ENCODE measurements around the gene TMEM63B. TPM values are rescaled to one million over a fixed set of nuclear protein-coding genes. Genes with fewer than 3 reads are reported as not detected.

Gene TMEM63B
- polyA plus RNA-seq, 3 donors, result 1.3 to 25.7 (median 1.9) TPM

DNA sequence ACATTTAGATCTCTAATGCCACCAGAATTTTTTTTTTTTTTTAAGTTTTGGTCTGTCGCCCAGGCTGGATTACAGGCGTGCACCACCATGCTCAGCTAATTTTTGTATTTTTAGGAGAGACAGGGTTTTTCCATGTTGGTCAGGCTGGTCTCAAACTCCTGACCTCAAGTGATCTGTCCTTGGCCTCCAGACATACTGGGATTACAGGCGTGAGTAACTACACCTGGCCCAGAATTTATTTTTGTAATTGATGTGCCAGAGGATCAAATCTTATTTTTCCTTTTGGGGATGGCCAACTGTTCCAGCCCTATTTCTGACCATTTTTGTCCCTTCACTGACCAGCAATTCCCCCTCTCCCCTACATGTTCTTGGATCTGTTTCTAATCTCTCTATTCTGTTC is 71.3 kb downstream of the TMEM63B start:
- Mint-ChIP-seq H3K27ac (no peak overlapping the region), H3K4me3 (no peak overlapping the region), H3K36me3 (no peaks in the 10 kb centered on the region), H3K27me3 (ENCODE audit: low read depth in 3 of 3) (peaks cover 0 to 2% (median 2%) of the 10 kb centered on the region in 3 donors), H3K9me3 (no peaks in the 10 kb centered on the region), H3K4me1 (no peaks in the 10 kb centered on the region)
- no peak overlapping the region for H3K27ac ChIP-seq (ENCODE audit: low read depth in 1 of 2, low read length in 2 of 2)
- H3K36me3 ChIP-seq (replicated peaks in 1 of 2; ENCODE audit: control insufficient read depth in 1 of 2, insufficient read depth in 2 of 2, low read length in 2 of 2), result no peaks in the 10 kb centered on the region
- H3K9me3 ChIP-seq (replicated peaks in 1 of 2; ENCODE audit: control insufficient read depth in 1 of 2, insufficient read depth in 1 of 2, low read length in 2 of 2), result no peaks in the 10 kb centered on the region
- H4K20me1 ChIP-seq (ENCODE audit: insufficient read depth, low read length), result no peaks in the 10 kb centered on the region
- TF ChIP-seq, protein P1, sequence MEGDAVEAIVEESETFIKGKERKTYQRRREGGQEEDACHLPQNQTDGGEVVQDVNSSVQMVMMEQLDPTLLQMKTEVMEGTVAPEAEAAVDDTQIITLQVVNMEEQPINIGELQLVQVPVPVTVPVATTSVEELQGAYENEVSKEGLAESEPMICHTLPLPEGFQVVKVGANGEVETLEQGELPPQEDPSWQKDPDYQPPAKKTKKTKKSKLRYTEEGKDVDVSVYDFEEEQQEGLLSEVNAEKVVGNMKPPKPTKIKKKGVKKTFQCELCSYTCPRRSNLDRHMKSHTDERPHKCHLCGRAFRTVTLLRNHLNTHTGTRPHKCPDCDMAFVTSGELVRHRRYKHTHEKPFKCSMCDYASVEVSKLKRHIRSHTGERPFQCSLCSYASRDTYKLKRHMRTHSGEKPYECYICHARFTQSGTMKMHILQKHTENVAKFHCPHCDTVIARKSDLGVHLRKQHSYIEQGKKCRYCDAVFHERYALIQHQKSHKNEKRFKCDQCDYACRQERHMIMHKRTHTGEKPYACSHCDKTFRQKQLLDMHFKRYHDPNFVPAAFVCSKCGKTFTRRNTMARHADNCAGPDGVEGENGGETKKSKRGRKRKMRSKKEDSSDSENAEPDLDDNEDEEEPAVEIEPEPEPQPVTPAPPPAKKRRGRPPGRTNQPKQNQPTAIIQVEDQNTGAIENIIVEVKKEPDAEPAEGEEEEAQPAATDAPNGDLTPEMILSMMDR (IDR thresholded peaks at IDR 0.05), result no peak
- no peaks in the 10 kb centered on the region for H3K4me1 ChIP-seq (ENCODE audit: control insufficient read depth in 1 of 2, insufficient read depth in 2 of 2, low read length in 2 of 2)
- H3K4me3 ChIP-seq (replicated peaks in 1 of 3; ENCODE audit: low read depth in 2 of 3, low read length in 3 of 3), result no peak overlapping the region
- no peaks in the 10 kb centered on the region for H3K79me2 ChIP-seq (ENCODE audit: insufficient read depth, low read length)
- intact Hi-C loops (cut with micrococcal nuclease), result no loop called here
- H3K27me3 ChIP-seq (ENCODE audit: control insufficient read depth in 2 of 2, insufficient read depth in 2 of 2, low read length in 2 of 2), result no peaks in the 10 kb centered on the region
- no peak for DNase-seq
- no peak overlapping the region for H3K9ac ChIP-seq (ENCODE audit: insufficient read depth, low read length, poor library complexity, severe bottlenecking)
- no peak overlapping the region for H2AFZ ChIP-seq (ENCODE audit: insufficient read depth, low read depth, low read length, poor library complexity, severe bottlenecking)
- no peak overlapping the region for H3K4me2 ChIP-seq (replicated peaks; ENCODE audit: extremely low read depth, low read length, poor library complexity, severe bottlenecking)
- no CpG with 5 or more reads among the region's 3 CpGs for WGBS (ENCODE audit: insufficient coverage)

DNA sequence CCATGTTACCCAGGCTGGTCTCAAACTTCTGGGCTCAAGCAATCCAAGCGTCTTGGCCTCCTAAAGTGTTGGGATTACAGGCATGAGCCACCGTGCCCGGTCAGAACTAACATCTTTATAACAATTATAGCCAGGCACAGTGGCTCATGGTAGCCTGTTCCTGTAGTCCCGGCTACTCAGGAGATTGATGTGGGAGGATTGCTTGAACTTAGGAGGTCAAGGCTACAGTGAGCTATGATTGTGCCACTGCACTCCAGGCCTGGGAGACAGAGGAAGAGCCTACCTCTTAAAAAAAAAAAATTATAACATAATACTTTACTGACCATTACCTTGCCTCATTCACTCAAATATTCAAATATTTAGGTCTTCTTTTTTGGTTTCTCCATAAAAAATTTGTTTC is 72.5 kb downstream of the TMEM63B start:
- H3K9me3 ChIP-seq (replicated peaks in 1 of 2; ENCODE audit: control insufficient read depth in 1 of 2, insufficient read depth in 1 of 2, low read length in 2 of 2), result no peaks in the 10 kb centered on the region
- no peaks in the 10 kb centered on the region for H3K79me2 ChIP-seq (ENCODE audit: insufficient read depth, low read length)
- DNase-seq, result no peak
- H3K27me3 Mint-ChIP-seq (ENCODE audit: low read depth in 3 of 3), result peaks cover 0 to 4% (median 2%) of the 10 kb centered on the region in 3 donors
- no peak overlapping the region for H3K9ac ChIP-seq (ENCODE audit: insufficient read depth, low read length, poor library complexity, severe bottlenecking)
- TF ChIP-seq, protein P1 (IDR thresholded peaks at IDR 0.05), result no peak
- no CpG with 5 or more reads among the region's 4 CpGs for WGBS (ENCODE audit: insufficient coverage)
- H3K27ac ChIP-seq (ENCODE audit: low read depth in 1 of 2, low read length in 2 of 2), result no peak overlapping the region
- H2AFZ ChIP-seq (ENCODE audit: insufficient read depth, low read depth, low read length, poor library complexity, severe bottlenecking), result no peak overlapping the region
- intact Hi-C loops (cut with micrococcal nuclease), result no loop called here
- no peaks in the 10 kb centered on the region for H4K20me1 ChIP-seq (ENCODE audit: insufficient read depth, low read length)
- H3K4me3 ChIP-seq (replicated peaks in 1 of 3; ENCODE audit: low read depth in 2 of 3, low read length in 3 of 3), result no peak overlapping the region
- H3K4me1 Mint-ChIP-seq, result no peaks in the 10 kb centered on the region
- H3K4me2 ChIP-seq (replicated peaks; ENCODE audit: extremely low read depth, low read length, poor library complexity, severe bottlenecking), result no peak overlapping the region
- no peak overlapping the region for H3K27ac Mint-ChIP-seq
- H3K4me3 Mint-ChIP-seq, result no peak overlapping the region
- no peaks in the 10 kb centered on the region for H3K4me1 ChIP-seq (ENCODE audit: control insufficient read depth in 1 of 2, insufficient read depth in 2 of 2, low read length in 2 of 2)
- H3K9me3 Mint-ChIP-seq, result no peaks in the 10 kb centered on the region
- H3K27me3 ChIP-seq (ENCODE audit: control insufficient read depth in 2 of 2, insufficient read depth in 2 of 2, low read length in 2 of 2), result no peaks in the 10 kb centered on the region
- no peaks in the 10 kb centered on the region for H3K36me3 ChIP-seq (replicated peaks in 1 of 2; ENCODE audit: control insufficient read depth in 1 of 2, insufficient read depth in 2 of 2, low read length in 2 of 2)
- no peaks in the 10 kb centered on the region for H3K36me3 Mint-ChIP-seq
